GM18505 (cell line): ENCODE measurements around the gene UROS.

Source experiments
- ATAC-seq: cut with Tn5 transposase; IDR thresholded peaks from one replicate; pipeline ENCODE4 v1.9.1; 2021; ENCODE audit not compliant: unreplicated experiment
- POLR2A ChIP-seq: IDR thresholded peaks from 4 replicates; pipeline ENCODE4 v1.6.1; 2011; ENCODE audit warnings: borderline replicate concordance; ENCODE audit not compliant: insufficient read depth, insufficient read length; ENCODE audit errors: extremely low read depth

Gene UROS

DNA sequence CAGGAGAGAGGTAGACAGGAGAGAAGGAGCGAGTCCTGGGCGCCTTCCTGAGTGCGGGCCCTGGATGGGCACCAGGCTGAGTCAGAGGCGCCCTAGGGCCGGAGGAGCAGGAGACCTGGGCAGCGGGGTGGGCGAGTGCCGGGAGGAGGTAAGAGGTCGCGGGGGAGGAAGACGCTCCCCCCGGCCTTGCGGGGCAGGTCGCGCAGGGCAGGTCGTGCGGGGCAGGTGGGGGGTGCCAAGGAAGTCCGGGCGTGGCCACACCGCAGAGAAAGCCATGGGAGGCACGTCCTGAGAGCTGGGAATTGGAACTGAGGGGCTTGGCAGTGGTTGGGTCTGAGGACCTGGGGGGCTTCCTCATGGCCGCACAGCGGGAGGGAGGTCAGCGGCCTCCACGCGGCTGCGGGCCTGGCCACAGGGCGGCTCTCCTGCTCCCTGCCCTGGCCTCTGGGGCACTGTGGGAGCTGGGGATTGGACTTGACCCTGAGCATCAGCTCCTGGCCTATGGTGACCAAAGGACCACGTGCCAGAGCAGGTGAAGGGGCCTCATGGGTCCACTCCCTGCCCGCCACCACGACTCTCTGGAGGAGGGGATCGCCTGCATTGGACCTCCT is 48.4 kb downstream of the UROS start:
- no peak for ATAC-seq
- no peak for TF ChIP-seq POLR2A

DNA sequence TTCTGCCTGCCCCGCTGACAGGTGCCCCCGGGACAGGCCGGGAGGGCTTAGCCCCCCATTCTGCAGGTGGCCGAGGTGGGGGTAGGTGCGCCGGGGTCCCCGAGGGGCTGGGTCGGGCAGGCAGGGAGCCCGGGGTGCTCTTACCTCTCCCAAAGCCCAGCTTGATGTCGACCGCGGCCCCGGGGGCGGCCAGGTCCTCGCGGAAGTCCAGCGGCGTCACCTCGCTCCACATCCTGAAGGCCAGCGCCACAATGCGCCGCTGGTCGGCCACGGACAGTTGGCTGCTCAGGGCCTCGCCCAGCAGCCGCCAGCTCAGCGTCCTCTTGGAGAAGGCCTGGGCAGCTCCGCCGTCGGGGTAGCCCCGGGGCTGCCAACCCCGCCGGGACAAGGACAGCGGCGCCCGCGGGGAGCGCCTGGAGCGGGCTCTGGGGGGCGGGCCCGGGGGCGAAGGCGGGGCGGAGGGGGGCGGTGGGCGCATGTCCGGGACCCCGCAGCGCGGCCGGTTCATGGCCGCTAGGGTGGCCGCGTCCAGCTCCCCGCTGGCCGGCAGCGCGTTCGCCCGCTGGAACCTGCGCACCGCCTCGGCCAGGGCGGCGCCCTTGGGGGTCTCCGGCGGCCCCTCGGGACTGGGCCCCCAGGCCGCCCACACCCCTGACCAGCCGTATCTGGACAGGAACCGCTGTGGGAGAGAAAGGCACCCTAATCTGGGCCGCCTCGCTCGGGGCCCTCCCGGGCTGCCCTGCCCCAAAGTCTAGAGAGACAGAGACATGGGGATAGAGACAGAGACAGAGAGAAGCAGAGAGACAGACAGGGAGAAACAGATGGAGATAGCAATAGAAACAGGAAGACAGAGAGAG is 49.1 kb downstream of the UROS start:
- ATAC-seq, result no peak
- TF ChIP-seq POLR2A, result no peak

DNA sequence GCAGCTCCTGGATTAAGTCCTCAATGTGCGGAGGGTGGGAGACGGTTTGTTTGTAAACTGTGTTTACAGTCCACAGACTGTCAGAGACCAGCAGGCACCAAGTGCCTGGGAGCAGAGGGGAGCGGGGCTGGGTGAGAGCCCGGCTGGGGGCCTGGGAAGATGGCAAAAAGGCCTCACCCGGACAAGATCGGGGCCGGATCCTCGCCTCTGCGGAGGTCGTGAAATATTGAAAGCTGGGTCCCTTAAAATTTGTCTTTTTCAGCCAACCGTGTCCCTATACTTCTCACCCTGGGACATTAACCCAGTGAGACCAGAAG is 50.2 kb downstream of the UROS start:
- TF ChIP-seq POLR2A, result no peak
- ATAC-seq, result no peak

DNA sequence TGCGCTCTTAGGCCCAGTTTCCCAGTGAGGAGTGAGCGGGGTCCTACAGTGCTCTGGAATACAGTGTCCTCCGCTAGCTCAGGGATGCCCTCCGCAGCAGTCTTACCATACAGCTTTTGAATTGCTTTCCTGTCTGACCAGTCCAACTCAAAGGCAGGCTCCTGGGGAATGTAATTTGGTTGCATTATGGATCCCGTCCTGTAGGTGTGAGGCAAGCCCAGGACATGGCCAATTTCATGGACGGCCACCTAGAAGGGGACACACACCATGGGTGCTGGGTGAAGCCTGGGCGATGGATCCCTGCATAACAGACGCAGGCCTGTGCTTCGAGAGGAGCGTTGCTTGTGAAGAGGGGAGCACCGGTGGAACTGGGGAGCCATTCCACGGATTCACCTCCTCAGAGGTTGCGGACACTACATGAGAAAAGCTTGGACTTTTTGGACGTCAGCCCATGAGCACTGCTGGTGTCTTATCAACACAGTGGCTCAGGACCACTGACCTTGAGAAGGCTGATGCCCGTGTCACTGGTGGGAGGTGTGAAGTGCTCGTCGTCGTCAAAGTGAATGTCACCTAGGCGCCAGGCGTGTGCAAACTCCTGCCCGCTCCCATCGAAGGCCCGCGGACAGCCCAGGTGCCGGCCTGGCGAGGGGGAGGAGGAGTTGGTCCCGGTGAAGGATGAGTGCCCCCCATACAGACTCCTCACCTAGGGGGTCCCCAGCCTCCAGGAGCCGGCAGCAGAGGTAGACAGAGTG is 50.8 kb downstream of the UROS start:
- no peak for TF ChIP-seq POLR2A

DNA sequence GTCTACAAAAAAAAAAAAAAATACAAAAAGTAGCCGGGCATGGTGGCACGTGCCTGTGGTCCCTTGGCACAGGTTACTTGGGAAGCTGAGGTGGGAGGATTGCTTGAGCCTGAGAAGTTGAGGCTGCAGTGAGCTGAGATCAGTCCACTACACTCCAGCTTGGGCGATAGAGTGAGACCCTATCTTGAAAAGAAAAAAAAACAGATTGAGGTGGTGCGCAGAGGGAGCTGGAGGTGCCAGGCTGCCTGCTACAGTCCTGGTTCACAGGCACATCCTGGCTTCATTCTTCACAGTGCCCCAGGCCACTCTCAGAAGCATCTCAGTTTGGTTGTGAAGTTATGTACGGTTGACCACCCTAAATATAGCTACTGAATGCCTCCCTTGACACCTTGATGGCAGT is 52.2 kb downstream of the UROS start:
- ATAC-seq, result no peak
- TF ChIP-seq POLR2A, result no peak

More for the DNA sequence above, 50.8 kb downstream of the UROS start:
- ATAC-seq, result no peak

DNA sequence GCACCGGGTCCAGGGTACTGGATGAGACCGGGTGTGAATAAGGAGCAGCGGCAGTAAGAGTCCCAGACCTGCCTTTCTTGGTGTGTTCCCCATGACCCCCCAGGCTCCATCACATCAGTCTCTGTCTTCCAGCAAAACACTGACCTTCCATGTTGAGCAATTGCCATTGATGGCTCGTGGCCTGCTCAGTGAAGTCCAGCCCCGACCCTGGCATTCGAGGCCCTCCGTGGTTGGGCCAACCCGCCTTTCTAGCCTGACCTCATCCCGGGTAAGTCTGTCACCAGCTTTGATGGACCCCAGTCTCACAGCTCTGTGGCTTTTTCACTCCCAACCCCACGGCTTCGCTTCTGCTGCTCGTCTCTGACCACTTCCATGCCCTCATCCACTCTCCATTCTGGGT is 53.9 kb downstream of the UROS start:
- ATAC-seq, result no peak
- no peak for TF ChIP-seq POLR2A

DNA sequence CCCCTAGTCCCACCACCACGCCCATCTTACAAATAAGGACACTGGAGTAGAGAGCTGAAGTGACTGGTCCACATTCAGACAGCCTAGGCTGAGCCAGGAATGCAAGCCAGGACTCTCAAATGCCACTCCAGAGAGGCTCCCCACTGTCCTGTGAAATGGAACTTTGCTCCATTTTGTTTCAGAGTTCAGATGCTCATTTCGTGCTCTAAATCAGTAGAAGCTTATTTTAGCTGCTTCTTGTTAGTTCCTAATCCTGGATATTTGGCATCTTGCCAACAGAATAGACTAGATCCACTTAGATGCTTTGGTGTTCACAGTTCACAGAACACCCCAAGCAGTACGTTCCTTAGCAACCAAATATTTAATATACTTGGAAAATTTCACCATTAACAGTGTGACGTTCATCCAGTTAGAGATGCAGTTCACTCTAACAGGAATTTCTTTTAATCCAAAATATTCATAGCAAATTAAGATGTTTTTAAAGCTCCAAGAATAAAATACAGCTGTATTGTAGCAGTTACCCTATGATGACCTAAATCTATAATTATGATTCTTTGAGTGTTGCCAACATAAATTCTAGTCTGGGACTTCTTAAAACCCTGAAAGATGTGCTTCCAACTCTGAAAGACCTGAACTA is 54.7 kb downstream of the UROS start:
- no peak for ATAC-seq
- no peak for TF ChIP-seq POLR2A

DNA sequence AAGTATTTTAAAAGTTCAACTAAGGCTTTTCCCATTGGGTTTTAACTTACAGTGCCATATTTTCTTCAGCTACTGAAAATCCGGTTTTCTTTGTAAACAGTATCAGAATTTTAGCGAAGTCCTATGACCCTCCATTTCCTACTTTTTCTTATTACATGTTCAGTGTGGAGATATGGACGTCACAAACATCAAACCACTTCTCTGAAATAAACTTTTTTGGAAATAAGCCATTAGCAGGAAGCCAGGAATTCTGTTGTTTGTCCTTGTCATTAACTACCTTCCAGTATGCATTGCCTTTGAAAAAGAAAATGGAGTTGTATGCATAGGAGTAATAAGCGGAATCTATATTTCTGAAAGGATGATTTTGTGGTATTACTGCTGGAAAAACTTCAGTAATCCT is 56.5 kb downstream of the UROS start:
- ATAC-seq, result no peak
- no peak for TF ChIP-seq POLR2A

DNA sequence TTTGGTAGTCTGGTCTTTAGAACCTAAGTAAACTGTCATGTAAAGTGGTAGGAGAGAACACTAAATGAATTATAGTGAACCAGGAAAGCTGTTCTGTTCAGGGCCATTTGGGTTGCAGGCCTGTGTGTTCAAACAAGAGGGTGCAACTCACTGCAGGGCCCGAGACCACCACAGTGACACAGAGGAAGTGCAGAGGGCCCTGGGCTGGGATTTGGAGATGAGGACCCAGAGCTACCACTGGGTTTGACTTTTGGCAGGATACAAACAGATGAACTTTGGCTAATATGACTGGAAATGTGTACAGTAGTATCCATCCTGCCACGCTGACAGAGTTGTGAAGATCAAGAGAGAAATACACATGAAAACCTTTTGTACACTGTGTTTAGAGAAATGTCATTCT is 57.2 kb downstream of the UROS start:
- ATAC-seq, result no peak
- TF ChIP-seq POLR2A, result no peak

DNA sequence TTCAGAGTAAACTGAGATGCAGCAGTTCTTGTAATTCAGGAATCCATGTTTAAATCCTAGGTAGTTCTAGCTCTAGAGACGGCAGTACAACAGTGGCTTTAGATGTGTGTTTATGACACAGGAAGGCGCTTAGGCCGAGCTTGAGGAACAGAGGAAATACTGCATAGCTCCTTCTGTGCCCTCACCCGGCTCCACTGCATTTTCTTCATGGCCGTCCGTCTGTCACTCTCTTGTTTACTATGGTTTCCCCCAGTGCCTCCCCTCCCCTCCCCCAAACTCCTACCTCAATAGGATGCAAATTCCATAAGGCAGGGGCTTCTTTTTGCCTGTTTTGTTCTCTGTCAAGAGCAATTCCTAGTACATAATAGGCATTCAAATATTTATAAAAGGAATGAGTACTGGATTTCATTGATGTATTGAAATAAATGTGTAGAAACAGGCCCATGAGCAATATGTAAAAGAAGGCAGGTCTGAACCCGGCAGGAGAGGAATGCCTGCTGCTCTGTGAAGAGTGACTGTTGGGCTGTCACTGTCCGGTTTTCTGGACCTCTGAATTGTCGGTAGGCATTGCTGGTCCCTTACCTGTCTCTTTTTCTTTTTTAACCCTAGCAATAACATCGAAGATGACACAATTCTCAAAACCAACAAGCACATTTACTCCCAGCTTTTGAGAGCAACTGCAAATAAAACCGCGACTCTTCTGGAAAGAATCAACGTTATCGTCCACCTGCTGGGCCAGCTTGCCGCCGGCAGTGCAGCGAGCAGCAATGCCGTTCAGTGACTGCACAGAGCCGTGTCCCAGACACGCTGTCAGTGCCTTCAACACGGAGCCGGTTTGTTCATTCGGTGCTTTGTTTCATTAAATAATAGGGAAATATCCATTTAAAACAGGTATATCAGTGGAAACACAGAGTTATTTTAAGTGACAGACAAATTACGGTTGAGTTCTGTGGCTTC is 60.1 kb downstream of the UROS start:
- no peak for TF ChIP-seq POLR2A
- ATAC-seq, result no peak

DNA sequence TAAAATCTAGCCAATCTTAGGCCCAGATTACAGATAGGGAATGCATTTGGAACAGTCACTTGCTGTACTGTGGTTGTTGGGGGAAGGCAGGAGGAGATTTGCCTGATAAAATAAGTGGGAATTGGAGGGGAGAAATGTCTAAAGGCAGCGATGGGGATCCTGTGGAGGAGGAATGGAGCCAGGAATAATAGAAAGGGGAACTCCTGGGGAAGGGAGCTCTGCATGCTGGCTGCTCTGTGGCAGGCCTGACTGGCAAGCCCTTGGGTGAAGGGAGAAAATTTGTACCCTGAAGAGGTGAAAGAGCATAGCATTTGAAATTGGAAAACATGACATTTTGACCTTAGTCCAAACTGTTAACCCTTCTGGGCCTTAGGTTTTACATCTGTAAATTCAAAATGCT is 61.1 kb downstream of the UROS start:
- no peak for TF ChIP-seq POLR2A
- ATAC-seq, result no peak

DNA sequence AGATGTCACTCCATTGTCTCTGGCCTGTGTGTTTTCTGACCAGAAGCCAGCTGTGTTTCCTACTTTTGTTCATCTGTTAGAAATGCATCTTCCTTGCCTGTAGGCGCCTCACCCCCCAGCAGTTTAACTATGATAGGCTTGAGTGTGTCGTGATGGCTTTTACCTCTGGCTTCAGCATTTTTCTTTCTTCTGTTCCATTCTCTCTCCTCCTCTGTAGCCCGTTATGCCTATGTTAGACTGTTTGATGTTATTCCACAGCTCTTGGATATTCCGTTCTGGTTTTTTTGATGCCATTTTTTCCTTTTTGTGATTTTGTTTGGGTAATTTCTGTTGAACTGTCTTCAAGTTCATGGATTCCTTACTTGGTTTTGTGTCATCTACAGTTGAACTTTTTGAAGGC is 65.3 kb downstream of the UROS start:
- ATAC-seq, result no peak
- TF ChIP-seq POLR2A, result no peak
